Activated T-cell treated with anti-CD3 and anti-CD28 coated beads for 24 hours (primary cell): ENCODE data around the gene TVP23C.
"Not testable (repeated sequence)": the region's sequence is repeated elsewhere in the genome, so short reads cannot be mapped to it uniquely, and the experiment has no call there.

ENCODE experiments used
- DNase-seq: peaks from one replicate; pipeline ENCODE4 v3.0.0-alpha.2; 2020; ENCODE audit warnings: low read depth

TVP23C gene

GRCh38 chr17:15526292-15527218 lies 36.7 kb downstream of the TVP23C start:
- not testable (repeated sequence) for DNase-seq

- not testable (repeated sequence) for DNase-seq
Observed at GRCh38 chr17:15524990-15525985, 38.0 kb downstream of the TVP23C start.

- DNase-seq: no peak
Observed at GRCh38 chr17:15516150-15516549, 47.1 kb downstream of the TVP23C start.

- DNase-seq: no peak
Observed at GRCh38 chr17:15514469-15514868, 48.8 kb downstream of the TVP23C start.

- DNase-seq: no peak
Observed at GRCh38 chr17:15513856-15514459, 49.3 kb downstream of the TVP23C start.

- no peak for DNase-seq
Observed at GRCh38 chr17:15513058-15513791, 50.1 kb downstream of the TVP23C start.

- DNase-seq: no peak
Observed at GRCh38 chr17:15512071-15512709, 51.1 kb downstream of the TVP23C start.

GRCh38 chr17:15511142-15511541 lies 52.1 kb downstream of the TVP23C start:
- no peak for DNase-seq

GRCh38 chr17:15510361-15510760 lies 52.9 kb downstream of the TVP23C start:
- no peak for DNase-seq

- DNase-seq: no peak
Observed at GRCh38 chr17:15509095-15509494, 54.2 kb downstream of the TVP23C start.

GRCh38 chr17:15508466-15508865 lies 54.8 kb downstream of the TVP23C start:
- DNase-seq: no peak

- no peak for DNase-seq
Observed at GRCh38 chr17:15507896-15508295, 55.4 kb downstream of the TVP23C start.

GRCh38 chr17:15507001-15507400 lies 56.3 kb downstream of the TVP23C start:
- DNase-seq: no peak

GRCh38 chr17:15505708-15506107 lies 57.6 kb downstream of the TVP23C start:
- DNase-seq: not testable (repeated sequence)

GRCh38 chr17:15503731-15504130 lies 59.6 kb downstream of the TVP23C start:
- no peak for DNase-seq

- peak; percentile 57 for DNase-seq
Observed at GRCh38 chr17:15502369-15503112, 60.7 kb downstream of the TVP23C start.

- DNase-seq: no peak
Observed at GRCh38 chr17:15501793-15502192, 61.5 kb downstream of the TVP23C start.

GRCh38 chr17:15501282-15501681 lies 62.0 kb downstream of the TVP23C start:
- DNase-seq: no peak

- no peak for DNase-seq
Observed at GRCh38 chr17:15498107-15498506, 65.2 kb downstream of the TVP23C start.
